T47D (cell line): ENCODE results near the gene SLC11A2.

Source experiments
- DNase-seq, 2 experiments: peaks; one replicate each; pipeline versions ENCODE4 v3.0.0 to v3.0.0-alpha.2; 2011 to 2012; ENCODE audit warnings: low read depth in 1 of 2, low spot score in 1 of 2
- JUND ChIP-seq: IDR thresholded peaks from 2 replicates; pipeline ENCODE4 v1.6.1; 2012; ENCODE audit warnings: low read depth
- in situ Hi-C: cut with HindIII; loops from 2 replicates; pipeline ENCODE4 v1.10.0; 2016; ENCODE audit warnings: low sequenced_read_pairs, low pct_unique_long_range_greater_than_20kb

SLC11A2 gene

DNA sequence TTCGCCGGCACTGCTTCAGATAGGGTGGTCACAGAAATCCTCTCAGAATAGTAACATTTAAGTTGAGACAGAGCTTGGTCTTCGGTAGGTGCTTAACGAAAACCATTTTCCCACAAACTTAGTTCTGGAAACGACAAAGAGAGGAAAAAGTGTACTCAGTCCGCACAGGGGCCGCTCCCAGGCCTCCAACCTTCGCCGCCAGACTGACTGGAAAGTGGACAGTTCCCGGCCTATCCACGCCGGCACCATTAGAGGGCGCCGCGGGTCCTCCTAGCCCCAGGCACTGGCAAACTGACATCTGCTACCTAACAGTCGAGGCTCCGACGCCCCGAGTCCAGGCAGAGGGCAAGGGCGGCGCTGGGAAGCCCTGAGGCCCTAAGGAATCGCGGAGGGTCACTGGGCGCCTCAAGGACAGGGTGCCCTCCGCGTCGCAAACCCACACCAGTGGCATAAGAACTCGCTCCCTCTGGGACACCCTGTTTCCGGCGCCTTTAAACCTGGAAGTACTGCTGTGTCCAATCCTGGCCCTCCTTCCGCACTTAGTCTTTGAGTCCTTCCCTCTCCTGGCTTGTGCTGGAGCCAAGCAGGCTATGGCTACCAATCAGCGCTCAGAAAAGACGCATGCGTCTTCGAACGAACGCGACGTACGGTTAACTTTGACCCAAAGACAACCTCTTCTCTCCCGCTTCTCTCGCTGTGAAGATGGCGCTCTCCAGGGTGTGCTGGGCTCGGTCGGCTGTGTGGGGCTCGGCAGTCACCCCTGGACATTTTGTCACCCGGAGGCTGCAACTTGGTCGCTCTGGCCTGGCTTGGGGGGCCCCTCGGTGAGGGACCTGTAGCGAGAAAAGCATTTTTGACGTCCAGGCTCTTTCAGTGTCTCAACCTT is 21.7 kb upstream of the SLC11A2 start, which contains the start of gene LETMD1:
Gene LETMD1, plus strand, starts transcription at position 673 of the 886 bp plus-strand sequence. Its CDS starts 30 bp downstream, at position 703.
- no peak for TF ChIP-seq JUND
- DNase-seq: peak; percentile 97 to 100
- in situ Hi-C loops: no loop called here

GRCh38 chr12:51036279-51036678 is 10.1 kb upstream of the SLC11A2 start:
- in situ Hi-C loops: no loop called here
- no peak for TF ChIP-seq JUND

DNA sequence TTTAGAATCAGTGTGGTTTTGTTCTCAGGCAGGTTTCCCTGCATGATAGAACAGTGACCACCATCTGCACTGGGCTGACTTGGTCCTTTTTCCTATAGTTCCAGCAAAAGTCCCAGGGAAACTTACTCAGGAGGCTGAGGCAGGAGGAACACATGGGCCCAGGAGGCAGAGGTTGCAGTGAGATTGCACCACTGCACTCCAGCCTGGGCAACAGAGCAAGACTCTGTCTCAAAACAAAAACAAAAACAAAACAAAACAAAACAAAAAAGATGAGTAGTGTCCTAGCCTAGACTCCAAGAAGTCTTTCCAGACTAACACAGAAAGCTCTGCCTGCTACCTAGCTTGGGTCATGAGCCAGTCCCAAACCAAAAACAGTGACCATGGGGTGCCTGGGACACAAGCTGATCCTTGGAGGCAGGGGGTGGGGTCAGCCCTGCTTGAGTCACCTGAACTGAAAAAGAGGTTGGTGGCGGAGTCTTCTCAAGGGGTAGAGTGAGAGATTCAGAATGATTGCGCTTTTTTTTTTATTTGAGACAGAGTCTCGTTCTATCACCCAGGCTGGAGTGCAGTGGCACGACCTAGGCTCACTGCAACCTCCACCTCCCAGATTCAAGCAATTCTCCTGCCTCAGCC is 7.4 kb upstream of the SLC11A2 start:
- in situ Hi-C loops: no loop called here
- no peak for TF ChIP-seq JUND
- DNase-seq: no peak

More at GRCh38 chr12:51036279-51036678, 10.1 kb upstream of the SLC11A2 start:
- DNase-seq: no peak

DNA sequence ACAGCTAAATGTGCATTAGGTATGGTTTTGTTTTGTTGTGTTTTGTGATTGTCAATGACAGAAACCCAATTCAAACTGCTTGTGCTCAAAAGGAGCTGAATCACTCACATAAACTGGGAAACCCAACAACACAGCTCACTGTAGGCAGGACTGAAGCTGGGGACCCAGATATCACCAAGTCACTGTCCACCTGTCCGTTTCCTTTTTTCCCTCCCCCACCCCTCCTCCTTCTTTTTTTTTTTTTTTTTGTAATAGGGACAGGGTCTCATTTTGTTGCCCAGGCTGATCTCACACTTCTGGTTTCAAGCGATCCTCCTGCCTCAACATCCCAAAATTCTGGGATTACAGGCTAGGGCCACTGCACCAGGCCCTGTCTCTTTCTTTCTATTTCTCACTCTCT is 6.9 kb upstream of the SLC11A2 start:
- in situ Hi-C loops: no loop called here
- TF ChIP-seq JUND: no peak
- DNase-seq: no peak

DNA sequence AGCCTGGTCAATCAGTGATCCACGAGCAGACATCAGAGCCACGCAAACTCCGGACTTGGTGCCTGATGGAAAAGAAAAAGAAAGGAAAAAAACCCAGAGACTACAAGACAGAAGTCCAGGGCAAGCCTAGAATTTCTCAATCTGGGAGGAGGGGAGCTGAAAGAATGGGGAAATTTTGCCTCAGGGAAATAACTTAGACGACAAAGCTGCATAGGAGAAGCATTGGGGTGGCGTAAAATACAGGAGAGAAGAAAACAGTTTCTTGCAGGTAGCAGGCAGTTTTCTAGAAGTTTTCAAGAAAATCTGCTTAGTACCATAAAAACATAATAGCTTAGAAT is 2.6 kb upstream of the SLC11A2 start:
- no peak for TF ChIP-seq JUND
- DNase-seq: peak in 1 of 2 experiments; percentile 92
- in situ Hi-C loops: no loop called here

GRCh38 chr12:51028126-51028812 is 2.1 kb upstream of the SLC11A2 start:
- 0 out of 2 replicates have a peak, but pooled peaks have one; percentile 6 for TF ChIP-seq JUND
- peak in 1 of 2 experiments; percentile 97 for DNase-seq
- in situ Hi-C loops: no loop called here

DNA sequence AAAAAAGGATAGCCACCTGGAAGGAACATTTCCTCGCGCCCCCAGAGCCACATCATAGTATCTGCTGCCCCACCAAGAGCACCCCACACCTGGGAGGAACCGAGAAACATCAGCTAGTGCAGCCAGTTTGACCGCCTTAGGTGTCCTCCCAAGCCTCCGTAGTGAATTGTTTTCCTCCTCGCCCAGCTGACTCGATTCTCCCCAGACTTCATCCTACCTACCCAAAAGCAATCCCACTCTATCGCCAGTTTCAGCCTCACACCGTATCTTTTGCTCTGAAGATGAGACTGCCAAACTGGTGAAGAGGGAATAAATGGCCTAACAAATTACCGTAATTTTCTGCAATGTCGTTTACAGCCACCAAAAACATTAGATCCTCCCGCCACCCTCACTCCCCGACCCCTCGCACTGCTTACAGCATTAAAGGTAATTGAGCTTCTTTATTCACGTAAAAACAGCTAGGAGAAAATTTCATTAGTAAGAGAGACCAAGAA is 1.2 kb upstream of the SLC11A2 start:
- TF ChIP-seq JUND: no peak
- in situ Hi-C loops: no loop called here
- peak in 1 of 2 experiments; percentile 68 for DNase-seq

- in situ Hi-C loops: no loop called here
- DNase-seq: no peak
- TF ChIP-seq JUND: no peak
These were observed 797 bp downstream of the SLC11A2 start for GRCh38 chr12:51025338-51025835.

- DNase-seq: no peak
- TF ChIP-seq JUND: no peak
- in situ Hi-C loops: no loop called here
These were observed 2.4 kb downstream of the SLC11A2 start for GRCh38 chr12:51023625-51024382.

DNA sequence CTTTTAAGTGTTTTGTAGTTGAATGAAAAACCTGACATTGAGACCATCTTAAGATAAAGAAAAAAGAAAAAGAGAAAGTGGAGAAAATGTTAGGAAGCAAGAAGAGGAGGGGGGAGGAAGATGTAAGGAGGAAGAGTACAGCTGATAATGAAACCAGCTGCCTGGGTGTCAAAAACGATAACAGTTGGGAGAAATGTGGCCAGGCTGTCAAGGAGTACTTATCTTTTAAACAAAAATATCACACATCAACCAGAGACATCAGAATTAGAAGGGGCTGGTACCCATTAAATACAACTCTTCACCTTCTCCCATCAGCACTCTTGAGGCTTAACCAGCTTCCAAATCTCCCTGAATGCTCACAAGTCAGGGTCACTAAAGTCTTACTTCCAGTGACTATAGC is 4.5 kb downstream of the SLC11A2 start:
- no peak for DNase-seq
- no peak for TF ChIP-seq JUND
- in situ Hi-C loops: no loop called here

DNA sequence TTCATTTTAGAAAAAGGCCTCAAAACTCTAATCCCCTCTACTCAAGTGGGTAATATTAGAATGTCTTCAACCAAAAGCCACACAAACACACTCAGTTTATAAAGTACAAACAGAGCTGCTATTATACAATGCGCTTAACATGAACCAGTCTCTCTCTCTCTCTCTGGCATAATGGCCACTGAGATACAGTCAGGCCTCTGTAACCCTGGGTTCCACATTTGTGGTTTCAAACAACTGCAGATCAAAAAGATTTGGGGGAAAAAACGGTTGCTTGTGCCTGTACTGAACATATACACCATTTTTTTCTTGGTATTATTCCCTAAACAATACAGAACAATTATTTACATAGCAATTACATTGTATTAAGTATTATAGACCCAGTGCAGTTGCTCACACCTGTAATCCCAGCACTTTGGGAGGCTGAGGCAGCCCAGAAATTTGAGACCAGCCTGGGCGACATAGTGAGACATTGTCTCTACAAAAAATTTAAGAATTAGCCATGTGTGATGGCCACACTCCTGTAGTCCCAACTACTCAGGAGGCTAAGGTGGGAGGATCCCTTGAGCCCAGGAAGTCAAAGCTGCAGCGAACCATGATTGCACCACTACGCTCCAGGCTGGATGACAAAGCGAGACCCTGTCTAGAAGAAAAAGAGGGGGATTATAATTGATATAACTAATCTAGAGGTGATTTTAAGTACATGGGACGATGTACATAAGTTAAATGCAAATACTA is 5.6 kb downstream of the SLC11A2 start:
- DNase-seq: no peak
- TF ChIP-seq JUND: no peak
- in situ Hi-C loops: no loop called here
